Stomach smooth muscle (tissue), 2 donors: ENCODE results near the gene METTL1.

Experiments
- H3K27ac ChIP-seq: one replicate; pipeline ENCODE4 v1.7.0; 2013; ENCODE audit warnings: mild to moderate bottlenecking, low read length, inconsistent platforms
- H3K27me3 ChIP-seq, 2 donors: one replicate each; pipeline ENCODE4 v1.7.0; 2013; ENCODE audit warnings: low read length in 2 of 2; ENCODE audit not compliant: insufficient read depth in 2 of 2, control insufficient read depth in 1 of 2
- H3K36me3 ChIP-seq, 2 donors: one replicate each; pipeline ENCODE4 v1.7.0; 2013; ENCODE audit warnings: low read length in 2 of 2; ENCODE audit not compliant: control insufficient read depth in 2 of 2, insufficient read depth in 2 of 2
- H3K4me1 ChIP-seq: one replicate; pipeline ENCODE4 v1.7.0; 2013; ENCODE audit warnings: low read length; ENCODE audit not compliant: control insufficient read depth, insufficient read depth
- H3K4me3 ChIP-seq, 2 donors: one replicate each; pipeline ENCODE4 v1.7.0; 2013; ENCODE audit warnings: low read length in 2 of 2
- H3K9ac ChIP-seq, 2 donors: one replicate each; pipeline ENCODE4 v1.7.0; 2013; ENCODE audit warnings: low read length in 2 of 2, mild to moderate bottlenecking in 1 of 2
- H3K9me3 ChIP-seq, 2 donors: one replicate each; pipeline ENCODE4 v1.7.0; 2013; ENCODE audit warnings: low read length in 2 of 2; ENCODE audit not compliant: control insufficient read depth in 2 of 2
- donor health status: healthy.
- donor health status: Pancreatic carcinoma.

Gene METTL1

DNA sequence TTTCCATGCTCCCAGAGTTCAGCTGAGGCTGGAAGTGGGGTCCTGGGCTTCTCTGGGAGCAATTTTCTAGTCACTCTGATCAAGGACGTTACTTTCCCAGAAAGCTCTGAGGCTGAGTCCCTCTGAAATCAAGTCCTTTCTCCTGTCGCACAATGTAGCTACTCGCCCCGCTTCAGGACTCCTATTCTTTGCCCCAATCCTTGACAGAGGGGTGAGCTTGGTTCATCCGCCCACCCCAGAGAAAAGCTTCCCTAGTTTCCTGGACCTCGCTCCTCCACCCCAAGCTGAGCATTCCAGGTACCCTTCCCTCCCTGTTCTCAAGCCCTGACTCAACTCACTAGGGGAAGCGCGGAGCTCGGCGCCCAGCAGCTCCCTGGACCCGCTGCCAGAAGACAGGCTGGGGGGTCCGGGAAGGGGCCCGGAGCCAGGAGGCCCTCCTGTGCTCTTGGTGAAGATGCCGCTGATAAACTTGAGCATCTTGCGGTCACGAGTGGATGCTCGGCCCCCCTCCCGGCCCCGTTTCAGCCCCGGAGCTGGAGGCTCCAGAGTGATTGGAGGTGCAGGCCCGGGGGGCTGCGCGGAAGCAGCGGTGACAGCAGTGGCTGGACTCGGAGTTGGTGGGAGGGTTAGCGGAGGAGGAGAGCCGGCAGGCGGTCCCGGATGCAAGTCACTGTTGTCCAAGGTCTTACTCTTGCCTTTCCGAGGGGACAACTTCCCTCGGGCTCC, 35.0 kb downstream of the METTL1 start:
- no peaks in the 10 kb centered on the region for H3K36me3 ChIP-seq
- H3K9me3 ChIP-seq, result no peaks in the 10 kb centered on the region
- H3K27me3 ChIP-seq, result peaks cover 67 to 75% of the 10 kb centered on the region in 2 donors
- H3K4me3 ChIP-seq, result peak overlapping the region in 1 of 2 donors; percentile 61
- no peak overlapping the region for H3K27ac ChIP-seq
- no peak overlapping the region for H3K9ac ChIP-seq
- H3K4me1 ChIP-seq, result peaks cover 30% of the 10 kb centered on the region

DNA sequence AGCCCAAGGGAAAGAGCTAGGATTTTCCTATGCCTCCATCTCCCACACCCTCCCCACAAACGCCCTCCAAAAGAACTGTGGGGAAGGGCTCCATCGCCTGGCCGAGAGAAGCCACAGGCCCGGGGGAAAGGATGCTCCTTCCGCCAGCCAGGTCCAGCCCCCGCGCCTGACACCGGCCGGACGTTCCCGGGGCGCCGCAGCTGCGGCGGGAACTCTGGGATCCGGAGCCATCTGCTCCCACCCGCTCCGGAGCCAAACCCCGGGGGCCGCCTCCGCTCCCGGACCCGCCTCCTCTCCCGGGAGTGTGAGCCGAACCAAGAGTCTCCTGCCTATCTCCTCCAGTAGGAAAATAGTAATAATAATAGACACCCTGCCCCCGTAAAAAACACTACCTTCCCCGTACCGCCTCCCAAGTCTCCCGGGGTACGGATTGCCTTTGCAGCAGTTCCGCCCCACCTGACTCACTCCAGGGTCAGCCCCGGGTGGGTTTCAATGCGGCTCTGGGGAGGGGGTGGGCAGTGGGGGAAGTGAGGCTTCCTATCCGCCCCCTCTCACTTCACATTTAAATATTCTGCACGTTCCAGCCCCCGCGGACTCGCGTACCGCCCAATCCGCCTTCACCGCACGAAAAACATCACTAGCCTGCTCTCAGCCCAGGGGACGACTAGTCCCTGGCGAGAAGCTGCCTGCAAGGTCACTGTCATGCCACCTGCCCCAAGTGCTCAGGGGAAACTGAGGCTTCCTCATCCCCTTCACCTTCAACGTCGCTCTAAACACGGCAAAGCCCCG, 35.8 kb downstream of the METTL1 start:
- peaks cover 64 to 74% of the 10 kb centered on the region in 2 donors for H3K27me3 ChIP-seq
- H3K36me3 ChIP-seq, result no peaks in the 10 kb centered on the region
- peaks cover 30% of the 10 kb centered on the region for H3K4me1 ChIP-seq
- no peak overlapping the region for H3K9ac ChIP-seq
- H3K4me3 ChIP-seq, result peak overlapping the region in 1 of 2 donors; percentile 44
- H3K27ac ChIP-seq, result no peak overlapping the region
- no peaks in the 10 kb centered on the region for H3K9me3 ChIP-seq

DNA sequence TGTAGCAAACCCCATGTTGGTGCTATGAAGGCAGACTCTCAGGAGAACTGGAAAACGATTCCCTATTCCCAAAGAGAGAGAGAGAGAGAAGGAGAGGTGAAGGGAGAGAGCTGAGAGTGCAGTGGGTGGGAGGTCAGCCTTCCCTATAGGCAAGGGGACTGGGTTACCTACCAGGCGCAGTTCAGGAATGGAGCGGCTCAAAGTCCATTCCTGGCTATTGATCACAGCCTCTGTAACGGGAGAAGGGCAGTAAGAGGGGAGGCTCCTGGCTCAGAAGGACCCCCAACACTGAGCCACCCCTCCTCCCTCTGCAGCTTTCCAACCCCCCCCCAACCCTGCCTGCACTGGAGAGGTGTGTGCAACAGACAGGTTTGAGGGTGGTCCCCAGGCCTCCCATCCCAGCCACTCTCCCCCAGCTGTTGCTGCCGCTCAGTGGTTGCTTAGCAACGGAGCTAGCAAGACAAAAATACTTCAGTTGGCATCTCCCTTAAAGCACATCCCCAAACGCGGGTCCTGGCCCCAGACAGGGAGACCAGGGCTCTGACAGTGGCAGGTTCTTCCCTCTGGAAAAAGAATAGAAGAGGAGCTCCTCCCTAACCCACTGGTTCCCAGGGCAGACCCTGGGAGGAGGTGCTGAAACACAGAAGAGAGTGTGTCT, 36.6 kb downstream of the METTL1 start:
- peaks cover 30% of the 10 kb centered on the region for H3K4me1 ChIP-seq
- no peak overlapping the region for H3K27ac ChIP-seq
- H3K27me3 ChIP-seq, result peaks cover 64 to 69% of the 10 kb centered on the region in 2 donors
- H3K36me3 ChIP-seq, result no peaks in the 10 kb centered on the region
- no peaks in the 10 kb centered on the region for H3K9me3 ChIP-seq
- H3K9ac ChIP-seq, result no peak overlapping the region
- H3K4me3 ChIP-seq, result no peak overlapping the region

DNA sequence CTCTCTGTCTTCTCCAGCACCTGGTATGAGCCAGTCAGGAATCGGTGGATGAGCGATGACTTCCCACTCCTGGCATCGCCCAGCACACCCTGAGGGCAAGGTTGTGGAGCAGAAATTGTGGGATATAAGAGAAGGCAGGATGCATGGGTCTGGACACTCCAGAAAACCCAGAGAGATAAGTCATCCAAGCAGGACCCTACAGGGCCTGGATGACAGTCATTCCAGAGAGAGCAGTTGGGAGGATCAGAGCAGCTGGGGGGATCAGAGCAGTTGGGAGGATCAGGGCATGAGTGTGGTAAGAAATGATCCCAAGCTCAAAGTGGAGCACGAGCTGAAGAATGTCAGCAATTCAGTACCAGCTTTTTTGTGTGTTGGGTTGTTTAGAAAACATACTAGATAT, 37.3 kb downstream of the METTL1 start:
- H3K27me3 ChIP-seq, result peaks cover 56 to 63% of the 10 kb centered on the region in 2 donors
- no peak overlapping the region for H3K9ac ChIP-seq
- H3K27ac ChIP-seq, result no peak overlapping the region
- no peaks in the 10 kb centered on the region for H3K36me3 ChIP-seq
- H3K9me3 ChIP-seq, result no peaks in the 10 kb centered on the region
- no peak overlapping the region for H3K4me3 ChIP-seq
- peaks cover 30% of the 10 kb centered on the region for H3K4me1 ChIP-seq

DNA sequence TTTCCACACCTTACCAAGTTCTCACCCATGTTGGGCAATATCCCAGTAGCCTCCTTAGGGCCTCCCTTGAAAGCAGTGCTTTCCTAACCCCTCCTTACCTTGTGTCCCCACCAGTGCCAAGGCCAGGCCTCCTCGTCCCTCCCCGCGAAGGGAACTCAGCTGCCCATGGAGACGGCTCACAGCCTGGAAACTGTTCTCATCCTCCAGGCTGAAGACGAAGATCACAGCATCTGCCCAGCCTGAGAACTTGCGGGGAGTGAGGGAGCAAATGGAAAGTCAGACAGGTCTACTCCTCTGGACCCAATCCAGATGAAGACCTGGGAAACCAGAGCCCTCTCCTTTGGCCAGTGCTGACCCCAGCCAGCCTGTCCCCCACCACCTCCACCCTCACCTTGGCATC, 38.0 kb downstream of the METTL1 start:
- H3K36me3 ChIP-seq, result no peaks in the 10 kb centered on the region
- H3K27ac ChIP-seq, result no peak overlapping the region
- H3K27me3 ChIP-seq, result peaks cover 51 to 56% of the 10 kb centered on the region in 2 donors
- no peak overlapping the region for H3K4me3 ChIP-seq
- no peaks in the 10 kb centered on the region for H3K9me3 ChIP-seq
- peaks cover 28% of the 10 kb centered on the region for H3K4me1 ChIP-seq
- no peak overlapping the region for H3K9ac ChIP-seq

DNA sequence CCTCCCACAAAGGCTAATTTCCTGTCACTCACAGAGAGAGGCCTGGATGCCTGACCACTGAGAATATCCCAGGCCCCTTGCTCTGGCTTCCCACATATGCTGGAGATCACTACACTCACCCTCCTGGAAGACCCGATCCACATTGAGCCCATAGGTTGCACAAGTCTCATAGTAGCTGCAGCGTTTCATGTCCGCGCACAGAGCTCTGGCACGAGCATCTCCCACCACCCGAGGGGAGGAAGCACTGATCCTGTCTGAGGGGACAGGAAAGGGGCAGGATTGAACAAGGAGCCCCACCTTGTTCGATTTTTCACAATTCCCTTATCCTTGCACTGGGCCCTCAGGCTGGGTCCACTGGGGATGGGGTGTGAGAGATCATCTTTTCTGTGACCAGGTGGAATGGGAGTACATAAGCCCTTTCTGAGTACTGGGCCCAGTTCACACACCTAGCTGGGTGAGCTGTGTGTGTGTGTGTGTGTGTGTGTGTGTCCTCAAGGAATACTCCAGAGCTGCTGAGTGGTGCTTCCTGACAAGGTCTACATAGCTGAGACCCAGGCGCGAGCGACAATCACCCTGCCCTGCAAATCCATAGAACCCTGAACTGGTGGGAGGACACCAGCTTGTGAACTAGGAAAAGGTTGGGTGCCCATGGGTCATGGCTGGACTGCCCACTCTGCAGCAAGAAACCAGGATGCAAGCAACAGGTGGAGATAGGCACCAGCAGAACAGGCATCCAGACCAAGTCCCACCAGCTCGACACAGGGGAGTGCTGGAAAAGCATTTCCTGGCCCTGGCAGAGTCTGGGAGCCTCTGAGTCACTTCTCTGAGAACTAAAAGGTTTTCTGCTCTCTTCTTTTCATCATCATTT, 38.9 kb downstream of the METTL1 start:
- peaks cover 26% of the 10 kb centered on the region for H3K4me1 ChIP-seq
- H3K27me3 ChIP-seq, result peaks cover 48 to 56% of the 10 kb centered on the region in 2 donors
- H3K27ac ChIP-seq, result no peak overlapping the region
- no peaks in the 10 kb centered on the region for H3K9me3 ChIP-seq
- H3K36me3 ChIP-seq, result no peaks in the 10 kb centered on the region
- no peak overlapping the region for H3K4me3 ChIP-seq
- H3K9ac ChIP-seq, result no peak overlapping the region

DNA sequence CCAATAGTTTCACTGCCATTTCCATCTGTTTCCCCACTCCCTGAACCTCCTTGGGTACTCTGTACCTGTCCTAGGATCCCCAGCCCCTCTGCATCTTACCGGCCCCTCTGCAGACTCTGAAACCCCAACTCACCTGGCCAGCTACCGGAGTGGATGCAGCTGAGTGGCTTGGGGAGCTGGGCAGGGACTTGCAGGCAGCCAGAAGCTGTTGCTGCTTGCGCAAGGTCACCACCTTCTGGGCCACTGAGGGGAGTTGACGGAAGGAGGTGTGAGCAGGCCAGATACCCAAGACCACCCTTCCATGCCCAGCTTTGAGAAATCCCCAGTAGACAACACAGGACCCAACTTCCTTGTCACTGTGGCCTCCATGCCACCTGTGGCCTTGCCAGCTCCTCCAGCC, 39.6 kb downstream of the METTL1 start:
- Histone ChIP-seq H3K27ac (no peak overlapping the region), H3K27me3 (peaks cover 48 to 61% of the 10 kb centered on the region in 2 donors), H3K36me3 (no peaks in the 10 kb centered on the region)

DNA sequence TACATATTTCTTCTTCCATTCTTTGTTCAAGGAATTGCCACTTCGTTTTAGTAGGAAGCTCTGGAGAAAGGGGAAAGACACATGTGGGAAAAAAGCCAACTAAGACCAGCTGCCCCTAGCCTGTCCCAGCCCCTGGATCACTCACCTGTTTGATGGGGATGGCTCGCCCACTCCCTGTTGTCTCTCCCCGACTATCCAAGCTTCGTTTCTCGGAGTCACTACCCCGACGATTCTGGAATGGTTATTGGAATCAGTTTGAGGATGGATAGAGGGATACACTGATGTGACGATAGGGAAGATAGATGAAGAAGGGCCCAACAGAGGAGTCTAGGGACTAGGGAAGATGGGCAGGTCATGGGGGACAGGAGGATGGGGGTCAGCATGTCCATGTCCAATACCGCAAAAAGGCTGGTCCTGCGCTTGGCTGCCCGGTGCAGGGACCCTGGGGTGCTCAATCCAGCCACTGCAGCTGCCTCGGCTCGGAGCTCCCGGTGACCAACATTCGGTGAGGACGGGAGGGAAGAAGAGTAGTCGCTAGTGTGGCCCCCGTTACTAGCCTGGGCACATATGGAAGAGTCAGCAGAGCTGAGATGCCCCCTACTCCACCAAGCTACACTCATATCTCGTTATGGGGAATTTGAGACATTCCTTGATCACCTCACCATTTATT, 40.4 kb downstream of the METTL1 start:
- Histone ChIP-seq H3K36me3 (no peaks in the 10 kb centered on the region), H3K4me3 (no peak overlapping the region), H3K27ac (no peak overlapping the region), H3K27me3 (peaks cover 48 to 59% of the 10 kb centered on the region in 2 donors), H3K4me1 (peaks cover 22% of the 10 kb centered on the region), H3K9me3 (no peaks in the 10 kb centered on the region), H3K9ac (no peak overlapping the region)

More for the DNA sequence above, 39.6 kb downstream of the METTL1 start:
- H3K4me3 ChIP-seq, result no peak overlapping the region
- H3K9ac ChIP-seq, result no peak overlapping the region
- H3K4me1 ChIP-seq, result peaks cover 22% of the 10 kb centered on the region
- no peaks in the 10 kb centered on the region for H3K9me3 ChIP-seq

DNA sequence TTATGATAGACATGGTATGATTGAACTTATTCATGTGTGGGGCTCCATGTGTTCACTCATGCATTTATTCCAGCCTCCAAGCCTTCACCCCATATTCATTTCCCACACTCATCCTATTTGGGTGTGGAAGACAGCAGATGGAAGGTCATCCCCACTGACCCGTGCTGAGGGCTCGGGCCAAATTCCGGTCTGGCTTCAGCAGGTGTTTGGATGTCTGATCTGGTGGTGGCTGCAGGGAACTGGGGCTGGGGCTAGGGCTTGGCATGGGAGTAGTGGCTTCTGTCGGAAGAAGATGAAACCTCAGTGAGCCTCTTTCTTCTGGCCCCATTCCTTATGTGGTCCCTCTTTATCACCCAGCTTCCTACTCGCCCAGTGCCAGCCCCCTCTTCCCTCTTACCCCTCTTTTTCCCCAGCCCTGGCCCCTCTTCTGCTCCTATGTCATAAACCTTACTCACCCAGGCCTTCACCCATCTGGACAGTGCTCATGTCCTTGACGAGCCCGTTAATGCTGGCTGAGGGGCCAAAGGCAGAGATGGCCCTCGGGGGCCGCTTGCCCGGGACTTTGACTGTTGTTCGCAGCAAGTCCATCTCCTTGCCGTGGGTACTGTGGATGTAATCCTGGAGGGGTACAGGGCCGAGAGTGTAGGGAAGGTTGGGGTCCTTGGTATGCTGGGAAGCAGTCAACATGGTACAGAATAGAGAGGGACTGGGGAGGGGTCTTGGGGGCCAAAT, 41.4 kb downstream of the METTL1 start:
- H3K4me3 ChIP-seq, result no peak overlapping the region
- H3K4me1 ChIP-seq, result peaks cover 19% of the 10 kb centered on the region
- H3K27me3 ChIP-seq, result peaks cover 47 to 56% of the 10 kb centered on the region in 2 donors
- H3K9me3 ChIP-seq, result no peaks in the 10 kb centered on the region
- no peak overlapping the region for H3K27ac ChIP-seq
- no peak overlapping the region for H3K9ac ChIP-seq
- no peaks in the 10 kb centered on the region for H3K36me3 ChIP-seq
